Iris pigment epithelial cell (primary cell): ENCODE data around the gene TMEM258.

Source experiments
- DNase-seq: peaks from one replicate; pipeline ENCODE4 v3.0.0-alpha.2; 2011; ENCODE audit warnings: low read depth

The TMEM258 gene

DNA sequence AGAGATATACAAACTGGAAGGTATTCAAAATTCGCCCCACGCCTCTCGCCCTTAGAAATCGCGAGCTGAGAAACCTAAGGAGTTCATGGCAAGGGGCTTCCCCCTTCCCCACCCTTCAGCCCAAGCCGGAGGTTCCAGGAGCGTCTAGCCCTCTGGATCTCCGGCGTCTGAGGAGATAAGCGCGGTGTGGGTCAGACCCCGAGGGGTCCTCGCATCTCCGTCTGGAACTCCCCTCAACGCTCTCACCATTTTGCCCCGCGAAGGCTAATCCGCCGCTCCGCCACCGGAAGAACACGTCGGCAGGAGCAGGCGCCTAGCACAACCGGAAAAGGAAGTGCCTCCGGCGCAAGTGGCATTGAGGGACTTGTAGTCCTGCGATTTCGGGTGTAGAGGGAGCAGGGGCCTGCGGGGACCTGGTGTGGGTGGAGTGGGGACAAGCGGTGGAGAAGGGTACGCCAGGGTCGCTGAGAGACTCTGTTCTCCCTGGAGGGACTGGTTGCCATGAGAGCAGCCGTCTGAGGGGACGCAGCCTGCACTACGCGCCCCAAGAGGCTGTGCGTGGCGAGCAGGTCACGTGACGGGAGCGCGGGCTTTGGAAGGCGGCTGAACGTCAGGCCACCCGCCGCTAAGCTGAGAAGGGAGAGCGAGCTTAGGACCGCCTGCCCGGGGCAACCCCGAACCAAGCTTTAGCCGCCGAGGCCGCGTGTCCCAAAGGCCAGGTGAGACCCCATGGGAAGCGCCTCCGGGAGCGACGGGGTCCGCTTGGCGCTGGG, at the start of gene TMEM258, which contains the start of gene FEN1:
Gene TMEM258, minus strand, starts transcription at position 290 of the 773 bp plus-strand sequence. Its CDS starts 41 bp downstream, at position 249.
Gene FEN1, plus strand, starts transcription at position 602 of the 773 bp plus-strand sequence. CDS start 2,451 bp downstream, outside the sequence.
- peak; percentile 97 for DNase-seq

DNA sequence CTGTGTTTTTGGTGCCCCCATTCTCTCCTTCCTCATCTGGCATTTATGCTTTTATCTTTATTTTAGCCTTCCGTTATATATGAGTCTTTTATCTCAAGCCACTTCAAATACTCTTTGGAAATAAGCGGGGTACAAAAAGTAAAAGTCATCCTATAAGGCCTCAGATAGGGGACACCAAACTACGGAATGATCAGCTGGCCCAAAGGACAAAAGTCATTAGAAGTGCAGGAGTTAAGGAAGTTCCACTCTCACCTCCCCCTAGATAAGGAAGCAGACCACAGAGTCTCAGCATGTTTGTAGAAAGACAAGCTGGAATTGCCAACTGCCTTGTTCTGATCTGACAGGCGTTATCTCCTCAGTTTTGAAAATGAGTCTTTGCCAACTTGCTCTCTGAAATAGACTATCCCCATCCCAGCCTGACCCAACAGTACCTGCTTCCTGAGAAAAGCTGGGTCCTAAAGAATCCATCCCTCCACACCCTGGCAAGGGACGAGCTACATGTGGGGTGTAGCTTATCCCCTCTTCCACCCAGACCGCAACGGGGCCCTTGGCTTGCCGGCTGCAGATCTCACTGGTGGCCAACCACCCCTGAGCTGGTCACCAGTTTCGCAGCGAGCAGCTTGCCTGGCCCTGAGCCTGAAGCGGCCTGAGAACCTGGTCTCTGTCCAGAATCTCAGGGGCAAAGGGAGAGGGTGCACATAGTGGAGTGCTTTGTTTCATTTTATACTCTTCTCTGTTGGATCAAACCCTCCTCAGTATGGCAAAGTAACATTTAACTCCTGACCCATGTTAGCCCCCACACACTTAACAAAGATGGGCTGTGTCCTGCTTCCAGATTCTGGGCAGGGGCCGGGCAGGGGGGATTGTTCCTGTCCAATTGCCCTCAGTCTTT, 49.5 kb upstream of the TMEM258 start:
- DNase-seq: no peak

DNA sequence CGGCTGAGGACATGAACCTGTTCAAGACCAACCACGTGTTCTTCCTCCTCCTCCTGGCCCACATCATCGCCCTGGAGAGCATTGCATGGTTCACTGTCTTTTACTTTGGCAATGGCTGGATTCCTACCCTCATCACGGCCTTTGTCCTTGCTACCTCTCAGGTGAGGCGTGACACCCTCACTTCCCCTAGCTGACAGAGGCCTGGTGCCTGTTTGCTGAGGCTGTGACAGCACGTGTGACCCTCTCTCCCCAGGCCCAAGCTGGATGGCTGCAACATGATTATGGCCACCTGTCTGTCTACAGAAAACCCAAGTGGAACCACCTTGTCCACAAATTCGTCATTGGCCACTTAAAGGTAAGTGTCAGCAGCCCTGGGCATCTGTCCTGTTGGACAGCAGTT, 48.0 kb upstream of the TMEM258 start:
- DNase-seq: no peak

GRCh38 chr11:61839742-61840141, 47.3 kb upstream of the TMEM258 start:
- no peak for DNase-seq

GRCh38 chr11:61838921-61839320, 46.5 kb upstream of the TMEM258 start:
- no peak for DNase-seq

DNA sequence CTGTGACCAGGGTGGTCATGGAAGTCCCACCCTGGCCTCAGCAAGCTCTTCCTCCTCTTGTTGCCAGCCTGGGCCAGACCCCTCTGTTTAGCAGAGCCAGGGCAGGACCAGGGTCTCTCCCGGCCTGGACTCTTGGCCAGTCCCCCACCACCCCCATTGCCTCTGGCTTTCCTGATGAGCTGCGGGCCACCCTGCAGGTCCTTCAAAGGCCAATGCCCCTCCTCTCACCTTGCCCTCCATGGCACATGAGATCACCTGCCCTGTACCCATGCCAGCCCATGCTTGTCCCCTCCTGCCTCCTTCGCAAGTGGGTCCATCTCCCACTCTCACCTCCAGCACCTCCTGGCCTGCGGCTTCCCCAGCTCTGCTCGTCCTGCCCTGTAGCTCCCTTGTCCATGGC, 46.1 kb upstream of the TMEM258 start:
- DNase-seq: no peak

DNA sequence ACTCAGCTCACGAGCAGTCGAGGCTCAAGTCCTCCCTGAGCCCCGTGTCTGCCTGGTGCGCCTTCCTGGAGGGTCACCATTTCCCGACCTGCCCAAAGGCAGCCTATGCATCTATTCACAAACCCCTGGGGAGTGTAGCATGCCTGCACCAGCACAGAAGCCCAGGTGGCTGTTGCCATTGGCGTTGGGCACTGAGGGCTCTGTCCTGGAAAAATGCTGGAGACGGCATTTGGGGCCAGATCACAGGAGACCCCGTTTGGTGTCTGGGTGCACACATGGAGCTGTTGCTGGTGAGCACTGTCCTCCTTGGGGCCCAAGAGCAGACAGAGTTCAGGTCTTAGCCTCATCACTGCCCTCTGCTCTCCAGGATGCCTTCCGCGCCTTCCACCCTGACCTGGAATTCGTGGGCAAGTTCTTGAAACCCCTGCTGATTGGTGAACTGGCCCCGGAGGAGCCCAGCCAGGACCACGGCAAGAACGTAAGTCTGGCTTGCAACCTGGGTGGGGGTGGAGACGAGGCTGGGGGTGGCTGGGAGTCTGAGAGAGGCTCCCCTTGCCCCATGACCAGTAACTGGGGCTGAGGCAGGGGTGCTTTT, 45.1 kb upstream of the TMEM258 start:
- no peak for DNase-seq

DNA sequence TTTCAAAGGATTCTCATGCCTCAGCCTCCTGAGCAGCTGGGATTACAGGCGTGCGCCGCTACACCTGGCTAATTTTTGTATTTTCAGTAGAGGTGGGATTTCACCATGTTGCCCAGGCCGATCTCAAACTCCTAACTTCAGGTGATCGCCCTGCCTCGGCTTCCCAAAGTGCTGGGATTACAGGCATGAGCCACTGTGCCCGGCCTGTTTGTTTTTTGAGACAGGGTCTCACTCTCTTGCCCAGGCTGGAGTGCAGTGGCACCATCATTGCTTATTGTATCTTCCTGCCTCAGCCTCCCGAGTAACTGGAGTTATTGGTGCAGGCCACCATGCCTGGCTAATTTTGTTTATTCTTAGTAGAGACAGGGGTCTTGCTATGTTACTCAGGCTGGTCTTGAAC, 43.8 kb upstream of the TMEM258 start:
- no peak for DNase-seq

- DNase-seq: peak; percentile 81
Measured at GRCh38 chr11:61834278-61835048, 42.1 kb upstream of the TMEM258 start.

- no peak for DNase-seq
Measured at GRCh38 chr11:61833926-61834277, 41.5 kb upstream of the TMEM258 start.

DNA sequence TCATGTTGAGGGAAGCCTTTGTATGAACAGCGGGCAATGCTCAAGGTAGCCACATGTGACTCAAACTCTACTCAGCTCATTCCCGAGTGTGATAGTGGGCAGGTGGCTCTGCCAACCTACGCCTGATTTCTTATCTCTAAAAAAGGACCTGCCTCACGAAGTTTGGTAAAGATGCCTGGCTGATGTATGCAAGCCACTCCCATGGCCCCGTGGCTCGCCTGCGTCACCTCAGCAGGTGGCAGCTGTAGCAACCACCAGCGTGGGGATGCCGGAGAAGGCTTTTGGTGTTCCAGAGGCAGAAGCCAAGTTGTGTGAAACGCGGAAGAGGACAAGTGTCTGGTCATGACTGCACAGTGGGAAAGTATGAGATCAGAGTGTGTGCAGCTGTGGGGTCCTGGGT, 41.1 kb upstream of the TMEM258 start:
- DNase-seq: no peak

- no peak for DNase-seq
Measured at GRCh38 chr11:61832754-61833153, 40.4 kb upstream of the TMEM258 start.

DNA sequence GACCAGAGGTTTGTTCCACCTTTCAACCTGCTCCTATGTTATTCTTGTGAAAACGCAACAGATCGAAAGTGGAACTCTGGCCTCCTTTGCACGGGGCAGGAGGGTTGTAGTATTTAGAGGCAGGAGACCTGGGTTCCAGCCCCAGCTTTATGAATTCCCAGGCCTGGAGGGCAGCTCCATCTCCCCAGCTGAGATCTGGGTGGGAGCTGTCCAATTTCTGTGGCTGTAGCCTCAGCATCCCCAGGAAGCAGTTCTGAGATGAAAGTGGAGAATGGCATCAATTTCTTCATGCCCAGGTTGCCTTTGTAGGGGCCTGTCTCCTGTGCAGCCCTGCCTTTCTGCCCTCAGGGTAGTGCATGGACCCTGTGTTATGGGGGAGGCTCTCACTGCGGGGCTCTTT, 39.8 kb upstream of the TMEM258 start:
- no peak for DNase-seq

- peak; percentile 63 for DNase-seq
Measured at GRCh38 chr11:61830237-61831105, 38.1 kb upstream of the TMEM258 start.

- no peak for DNase-seq
Measured at GRCh38 chr11:61829806-61830205, 37.4 kb upstream of the TMEM258 start.

DNA sequence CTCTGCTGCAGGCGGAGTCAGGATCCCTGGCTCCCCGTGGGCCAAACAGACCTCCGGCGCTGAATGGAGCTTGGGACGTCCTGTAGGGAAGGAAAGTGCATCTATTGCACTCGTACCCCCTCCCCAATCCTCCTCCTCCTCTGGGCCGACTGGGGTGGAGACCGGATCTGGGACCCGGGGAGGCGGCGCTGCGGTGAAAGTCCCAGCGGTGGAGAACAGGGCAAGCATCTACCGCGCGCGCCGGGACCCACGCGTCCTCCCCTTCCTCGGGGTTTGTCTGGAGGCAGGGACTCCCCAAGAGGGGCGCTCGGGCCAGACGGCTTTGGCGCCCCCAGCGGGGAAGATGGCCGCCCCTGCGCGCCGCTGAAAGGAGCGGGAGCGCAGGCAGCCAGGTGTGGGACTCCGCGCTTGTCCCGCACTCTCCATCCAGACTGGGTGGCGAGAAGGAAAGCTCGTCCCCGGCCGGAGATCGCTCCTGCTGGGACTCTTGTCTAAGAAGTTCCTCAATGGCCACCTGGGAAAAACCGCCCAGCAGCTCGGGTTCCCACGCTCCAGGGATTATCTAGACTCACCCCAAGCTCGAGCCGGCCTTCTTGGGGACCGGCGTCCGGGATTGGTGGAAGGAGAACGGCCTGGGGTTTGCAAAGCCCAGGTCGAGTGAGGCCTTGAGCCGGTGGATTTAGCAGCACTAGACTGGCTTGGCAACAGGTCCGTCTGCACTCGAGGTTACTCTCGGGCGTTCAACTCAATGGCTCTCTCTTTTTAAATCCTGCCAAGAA, 36.4 kb upstream of the TMEM258 start:
- DNase-seq: peak; percentile 76

DNA sequence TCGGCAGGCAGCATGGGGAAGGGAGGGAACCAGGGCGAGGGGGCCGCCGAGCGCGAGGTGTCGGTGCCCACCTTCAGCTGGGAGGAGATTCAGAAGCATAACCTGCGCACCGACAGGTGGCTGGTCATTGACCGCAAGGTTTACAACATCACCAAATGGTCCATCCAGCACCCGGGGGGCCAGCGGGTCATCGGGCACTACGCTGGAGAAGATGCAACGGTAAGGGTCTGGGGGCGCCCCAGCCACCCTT, 35.9 kb upstream of the TMEM258 start:
- DNase-seq: no peak

DNA sequence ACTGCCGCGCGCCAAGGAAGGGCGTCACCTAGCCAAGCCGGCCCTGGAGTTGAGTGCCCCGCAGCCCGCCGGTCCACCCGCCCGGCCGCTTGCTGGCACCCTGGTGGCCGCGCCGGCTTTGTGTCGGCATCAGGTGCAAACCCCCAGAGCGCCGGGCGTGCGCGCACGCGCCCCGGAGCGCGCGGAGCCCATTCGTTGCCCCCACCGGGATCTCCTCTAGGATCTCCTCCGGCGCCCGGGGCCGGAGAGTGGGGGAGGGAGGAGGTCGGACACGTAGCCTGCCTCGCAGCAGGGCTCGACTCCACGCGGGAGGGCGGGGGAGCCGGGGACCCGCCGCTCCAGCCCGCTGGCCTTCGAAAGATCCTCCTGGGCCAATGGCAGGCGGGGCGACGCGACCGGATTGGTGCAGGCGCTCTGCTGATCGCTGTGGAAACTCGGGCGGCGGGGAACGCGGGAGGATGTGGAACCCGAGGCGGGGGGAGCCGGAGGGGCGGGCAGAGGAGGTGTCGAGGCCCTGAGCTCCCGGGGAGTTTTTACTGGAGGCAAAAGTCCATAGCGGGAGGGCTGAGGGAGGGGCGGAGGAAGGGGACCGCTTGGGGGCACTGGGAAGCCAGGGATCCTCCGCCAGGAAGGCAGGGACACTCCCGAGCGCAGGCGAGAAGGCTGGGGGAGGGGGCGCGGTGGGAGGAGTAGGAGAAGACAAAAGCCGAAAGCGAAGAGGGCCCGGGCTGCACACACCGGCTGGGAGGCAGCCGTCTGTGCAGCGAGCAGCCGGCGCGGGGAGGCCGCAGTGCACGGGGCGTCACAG, 35.4 kb upstream of the TMEM258 start, which contains the start of gene FADS2:
Gene FADS2, plus strand, starts transcription at position 730 of the 808 bp plus-strand sequence. CDS start 91 bp downstream, outside the sequence.
- peak; percentile 98 for DNase-seq

DNA sequence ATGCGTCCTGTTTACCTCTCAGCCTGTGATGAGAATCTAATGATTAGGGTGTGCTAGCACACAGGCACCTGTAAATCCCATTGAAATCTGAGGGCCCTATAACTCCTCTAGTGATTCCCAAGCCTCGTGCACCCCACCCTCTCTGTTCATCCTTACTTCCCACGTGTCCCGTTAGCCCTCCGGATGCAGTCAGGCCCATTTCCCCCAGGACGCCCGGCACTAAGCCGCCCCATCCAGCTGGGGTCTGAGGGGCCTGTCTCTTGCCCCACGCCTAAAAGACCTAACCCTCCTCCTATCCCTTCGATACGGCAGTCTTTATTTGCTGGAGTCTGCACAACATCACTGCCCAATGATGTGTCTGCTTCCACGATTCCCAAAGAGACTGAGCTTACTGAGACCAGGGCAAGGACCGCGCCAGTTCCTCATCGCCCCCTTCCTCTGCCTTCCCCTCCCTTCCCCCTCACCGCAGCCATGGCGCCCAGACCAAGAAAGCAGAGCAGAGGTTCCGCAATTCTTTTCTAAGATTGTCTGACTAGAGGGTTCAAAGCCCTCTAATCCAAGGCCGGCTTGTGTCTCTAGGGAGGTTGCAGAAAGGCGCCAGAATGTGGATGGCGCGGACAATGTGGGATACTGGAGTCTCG, 34.7 kb upstream of the TMEM258 start:
- DNase-seq: no peak
